Activated CD4-positive, alpha-beta memory T cell treated with anti-CD3 and anti-CD28 coated beads, Interleukin-2, amount 10 ng/mL, durations not matched to agents 7 days and 5 days (primary cell): ENCODE data around the gene RRP1. TPM values are rescaled to one million over a fixed set of nuclear protein-coding genes. Genes with fewer than 3 reads are reported as not detected.

ENCODE experiments used
- CTCF ChIA-PET: fragments of 350-600 bp; sonication (Branson Sonifier 250); formaldehyde crosslinking; loops from one replicate; lab custom pipeline; 2021; ENCODE audit warnings: antibody characterized with exemption, inconsistent platforms; lab: Charles Lee
- POLR2A ChIA-PET: fragments of 350-600 bp; sonication (Branson Sonifier 250); formaldehyde crosslinking; loops from one replicate; lab custom pipeline; 2021; ENCODE audit warnings: antibody characterized with exemption; lab: Charles Lee
- DNase-seq: peaks from one replicate; pipeline ENCODE4 v3.0.0-alpha.2; 2020
- H3K27ac Mint-ChIP-seq: one replicate; pipeline ENCODE4 v1.8.0; 2021; ENCODE audit warnings: mild to moderate bottlenecking, mixed read lengths
- H3K27me3 Mint-ChIP-seq: one replicate; pipeline ENCODE4 v1.8.0; 2021; ENCODE audit warnings: mixed read lengths
- H3K36me3 Mint-ChIP-seq: one replicate; pipeline ENCODE4 v1.8.0; 2021; ENCODE audit warnings: low read depth, mixed read lengths
- H3K4me1 Mint-ChIP-seq: one replicate; pipeline ENCODE4 v1.8.0; 2021; ENCODE audit warnings: mixed read lengths
- H3K4me3 Mint-ChIP-seq: one replicate; pipeline ENCODE4 v1.8.0; 2021; ENCODE audit warnings: mild to moderate bottlenecking, mixed read lengths
- H3K9me3 Mint-ChIP-seq: one replicate; pipeline ENCODE4 v1.8.0; 2021; ENCODE audit warnings: mixed read lengths
- total RNA-seq, 2 experiments: library from RNA; stranded (reverse); gene quantifications; one replicate each; pipeline ENCODE4 v1.2.3, GENCODE V29; 2021

Gene RRP1
- total RNA-seq, 2 experiments from 2014 or later: 22.4 to 22.6 TPM

- Mint-ChIP-seq H3K4me1 (peaks cover 37% of the 10 kb centered on the region), H3K27me3 (no peaks in the 10 kb centered on the region), H3K4me3 (no peak overlapping the region), H3K9me3 (no peaks in the 10 kb centered on the region), H3K36me3 (peaks cover 4% of the 10 kb centered on the region), H3K27ac (no peak overlapping the region)
- no peak for DNase-seq
- POLR2A ChIA-PET: no interaction called here
- CTCF ChIA-PET: no interaction called here
These were observed 3.0 kb upstream of the RRP1 start for GRCh38 chr21:43786300-43786806.

DNA sequence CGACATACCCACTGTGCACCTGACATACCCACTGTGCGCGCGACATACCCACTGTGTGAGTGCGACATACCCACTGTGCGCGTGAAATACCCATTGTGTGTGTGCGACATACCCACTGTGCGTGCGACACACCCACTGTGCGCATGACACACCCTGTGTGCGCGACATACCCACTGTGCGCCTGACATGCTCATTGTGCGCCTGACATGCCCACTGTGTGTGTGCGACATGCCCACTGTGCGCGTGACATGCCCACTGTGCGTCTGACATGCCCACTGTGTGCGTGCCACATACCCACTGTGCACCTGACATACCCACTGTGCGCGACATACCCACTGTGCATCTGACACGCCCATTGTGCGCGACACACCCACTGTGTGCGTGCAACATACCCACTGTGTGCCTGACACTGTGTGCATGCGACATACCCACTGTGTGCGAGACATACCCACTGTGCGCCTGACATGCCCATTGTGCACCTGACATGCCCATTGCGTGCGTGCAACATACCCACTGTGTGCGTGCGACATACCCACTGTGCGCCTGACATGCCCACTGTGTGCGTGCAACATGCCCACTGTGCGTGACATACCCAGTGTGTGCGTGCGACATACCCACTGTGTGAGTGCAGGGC is 2.5 kb upstream of the RRP1 start:
- no peak overlapping the region for H3K27ac Mint-ChIP-seq
- no peaks in the 10 kb centered on the region for H3K9me3 Mint-ChIP-seq
- no peak overlapping the region for H3K4me3 Mint-ChIP-seq
- DNase-seq: no peak
- no peaks in the 10 kb centered on the region for H3K27me3 Mint-ChIP-seq
- peaks cover 37% of the 10 kb centered on the region for H3K4me1 Mint-ChIP-seq
- ChIA-PET CTCF (no interaction called here), POLR2A (no interaction called here)
- H3K36me3 Mint-ChIP-seq: peaks cover 7% of the 10 kb centered on the region

DNA sequence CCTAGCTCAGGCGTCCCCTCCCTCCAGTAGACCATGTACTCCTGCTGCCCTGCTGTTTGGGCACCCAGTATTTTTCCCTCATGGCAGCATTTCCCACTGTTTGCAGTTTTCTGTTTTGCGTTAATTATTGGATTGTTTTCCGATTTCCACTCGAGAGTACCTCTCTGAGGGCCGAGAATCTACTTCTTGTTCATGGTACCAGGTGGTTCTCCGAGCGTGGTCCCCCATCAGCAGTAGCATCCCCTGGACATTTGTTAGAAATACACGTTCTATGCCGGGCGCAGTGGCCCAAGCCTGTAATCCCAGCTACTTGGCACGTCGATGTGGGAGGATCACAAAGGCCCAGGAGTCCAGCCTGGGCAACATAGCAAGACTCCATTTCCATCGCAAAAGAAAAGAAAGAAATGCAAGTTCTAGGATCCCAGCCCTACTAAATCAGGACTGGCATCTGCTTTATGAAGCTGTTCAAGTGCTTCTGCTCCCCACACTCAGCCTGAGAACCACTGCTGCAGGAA is 690 bp downstream of the RRP1 start:
- Mint-ChIP-seq H3K4me1 (peaks cover 24% of the 10 kb centered on the region), H3K27ac (peak overlapping the region; percentile 67), H3K27me3 (no peaks in the 10 kb centered on the region), H3K9me3 (no peaks in the 10 kb centered on the region), H3K4me3 (peak overlapping the region; percentile 91), H3K36me3 (peaks cover 29% of the 10 kb centered on the region)
- no peak for DNase-seq
- ChIA-PET CTCF (interaction anchor here (1.1 to 2.4 kb wide), 6 partner anchors 10 to 188 kb away, joined by 3 to 9 read pairs (median 6); no protein-coding TSS in a partner anchor), POLR2A (interaction anchor here (0.6 to 2.7 kb wide), 15 partner anchors 9 to 222 kb away, joined by 3 to 24 read pairs (median 4); partner anchors contain the start of genes HSF2BP, RRP1B and TRAPPC10)

GRCh38 chr21:43792406-43792805 is 3.0 kb downstream of the RRP1 start:
- ChIA-PET POLR2A (no interaction called here), CTCF (interaction anchor here (0.8 to 1.0 kb wide), 2 partner anchors 13 to 17 kb away, joined by 3 read pairs; no protein-coding TSS in a partner anchor)
- Mint-ChIP-seq H3K36me3 (peaks cover 48% of the 10 kb centered on the region), H3K27me3 (no peaks in the 10 kb centered on the region), H3K27ac (no peak overlapping the region), H3K4me1 (peaks cover 24% of the 10 kb centered on the region), H3K9me3 (no peaks in the 10 kb centered on the region), H3K4me3 (no peak overlapping the region)
- no peak for DNase-seq

GRCh38 chr21:43793243-43793642 is 3.9 kb downstream of the RRP1 start:
- Mint-ChIP-seq H3K4me3 (no peak overlapping the region), H3K4me1 (peaks cover 24% of the 10 kb centered on the region), H3K9me3 (no peaks in the 10 kb centered on the region), H3K27ac (no peak overlapping the region), H3K27me3 (no peaks in the 10 kb centered on the region), H3K36me3 (peaks cover 51% of the 10 kb centered on the region)
- POLR2A ChIA-PET: no interaction called here
- CTCF ChIA-PET: interaction anchor here (1.0 kb wide), 1 partner anchor 16 kb away, joined by 3 read pairs; no protein-coding TSS in a partner anchor
- DNase-seq: no peak

DNA sequence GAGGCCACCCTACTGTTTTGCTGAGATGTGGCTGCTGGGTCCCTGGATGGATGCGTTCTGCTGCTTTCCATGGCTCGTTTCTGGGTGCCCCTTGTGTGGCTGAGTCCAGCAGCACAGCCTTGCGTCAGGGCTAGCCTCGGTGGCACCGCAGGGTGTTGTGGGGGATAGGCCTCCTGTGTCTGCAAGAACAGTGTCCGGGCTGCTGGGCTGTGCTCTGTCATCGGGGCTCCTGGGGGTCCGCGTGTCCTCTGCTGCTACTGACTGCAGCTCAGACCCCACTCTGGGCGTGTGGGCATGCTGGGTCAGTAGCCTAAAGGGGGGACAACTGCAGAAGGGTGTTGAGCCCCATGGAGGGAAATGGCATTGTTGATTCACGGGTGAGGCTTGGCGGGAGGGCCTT is 4.9 kb downstream of the RRP1 start:
- Mint-ChIP-seq H3K27ac (no peak overlapping the region), H3K36me3 (peaks cover 58% of the 10 kb centered on the region), H3K27me3 (no peaks in the 10 kb centered on the region), H3K9me3 (no peaks in the 10 kb centered on the region), H3K4me3 (no peak overlapping the region), H3K4me1 (peaks cover 23% of the 10 kb centered on the region)
- DNase-seq: no peak
- POLR2A ChIA-PET: no interaction called here
- CTCF ChIA-PET: no interaction called here

DNA sequence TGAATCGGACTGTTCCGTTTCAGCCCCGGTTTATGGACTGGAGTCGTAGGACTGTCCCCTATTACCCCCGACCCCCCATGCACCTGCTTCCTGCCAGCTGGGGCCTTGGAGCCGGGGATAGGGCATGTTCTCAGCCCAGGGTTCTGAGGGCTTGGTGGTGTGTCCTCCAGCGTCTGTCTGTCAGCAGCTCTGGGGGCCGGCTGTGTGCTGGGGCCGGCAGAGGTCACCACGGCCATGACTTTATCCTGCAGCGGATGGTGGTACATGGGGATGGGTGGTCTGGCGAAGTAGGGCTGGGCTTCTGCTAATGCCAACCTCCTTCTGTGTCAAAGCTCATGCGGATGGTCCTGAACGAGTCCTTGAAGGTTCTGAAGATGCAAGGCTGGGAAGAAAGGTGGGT is 5.5 kb downstream of the RRP1 start:
- no peak overlapping the region for H3K4me3 Mint-ChIP-seq
- CTCF ChIA-PET: no interaction called here
- H3K36me3 Mint-ChIP-seq: peaks cover 58% of the 10 kb centered on the region
- DNase-seq: no peak
- no peak overlapping the region for H3K27ac Mint-ChIP-seq
- POLR2A ChIA-PET: interaction anchor here (0.6 kb wide), 1 partner anchor 41 kb away, joined by 3 read pairs; no protein-coding TSS in a partner anchor
- peaks cover 22% of the 10 kb centered on the region for H3K4me1 Mint-ChIP-seq
- H3K9me3 Mint-ChIP-seq: no peaks in the 10 kb centered on the region
- no peaks in the 10 kb centered on the region for H3K27me3 Mint-ChIP-seq

DNA sequence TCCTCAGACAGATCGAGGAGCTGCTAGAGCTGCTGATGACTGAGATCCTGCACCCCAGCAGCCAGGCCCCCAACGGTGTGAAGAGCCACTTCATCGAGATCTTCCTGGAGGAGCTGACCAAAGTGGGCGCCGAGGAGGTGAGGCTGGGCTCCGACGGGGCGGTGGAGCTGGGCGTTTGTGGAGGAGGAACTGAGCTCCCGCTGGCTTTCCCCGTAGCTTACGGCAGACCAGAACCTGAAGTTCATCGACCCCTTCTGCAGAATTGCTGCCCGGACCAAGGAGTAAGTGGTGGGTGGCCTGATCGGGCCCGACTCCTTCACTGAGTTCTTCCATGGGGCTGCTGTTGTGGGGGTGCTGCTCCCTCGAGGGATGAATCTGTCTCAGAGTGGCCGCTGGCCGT is 8.0 kb downstream of the RRP1 start:
- ChIA-PET CTCF (no interaction called here), POLR2A (no interaction called here)
- H3K4me3 Mint-ChIP-seq: no peak overlapping the region
- peaks cover 67% of the 10 kb centered on the region for H3K36me3 Mint-ChIP-seq
- H3K27me3 Mint-ChIP-seq: no peaks in the 10 kb centered on the region
- H3K9me3 Mint-ChIP-seq: no peaks in the 10 kb centered on the region
- H3K4me1 Mint-ChIP-seq: peaks cover 2% of the 10 kb centered on the region
- H3K27ac Mint-ChIP-seq: no peak overlapping the region
- no peak for DNase-seq

DNA sequence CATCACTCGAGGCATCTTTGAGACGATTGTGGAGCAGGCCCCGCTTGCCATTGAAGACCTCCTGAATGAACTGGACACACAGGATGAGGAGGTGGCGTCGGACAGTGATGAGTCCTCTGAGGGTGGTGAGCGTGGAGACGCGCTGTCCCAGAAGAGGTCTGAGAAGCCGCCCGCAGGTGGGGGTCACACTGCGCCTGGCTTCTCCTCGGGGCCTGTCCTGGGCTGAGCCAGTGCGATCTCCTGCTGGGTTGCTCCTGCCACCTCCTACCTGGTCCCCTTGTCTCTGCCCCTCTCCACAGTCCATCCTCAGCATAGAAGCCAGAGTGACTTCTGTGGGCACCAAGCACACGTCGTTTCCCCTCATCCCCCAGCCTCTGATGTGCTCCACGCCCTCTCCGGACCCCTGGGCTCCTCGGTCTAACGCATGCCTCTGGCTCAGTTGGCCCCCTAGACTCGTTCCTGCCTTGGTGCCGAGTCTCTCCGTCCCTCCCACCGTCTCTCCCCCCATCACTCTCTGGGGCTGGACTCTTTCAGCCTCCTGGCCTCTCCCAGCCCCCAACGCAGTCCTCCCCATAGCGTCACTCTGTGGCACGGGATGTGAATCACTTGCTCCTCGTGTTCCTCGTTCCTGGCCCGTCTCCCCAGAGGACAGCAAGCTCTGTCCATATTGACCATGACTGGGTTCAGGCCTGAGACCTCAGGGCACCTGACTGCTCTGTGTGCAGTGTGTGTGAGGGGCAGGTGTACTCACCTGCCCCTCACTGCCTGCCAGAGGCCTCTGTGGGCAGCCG is 8.7 kb downstream of the RRP1 start:
- POLR2A ChIA-PET: interaction anchor here (0.7 kb wide), 1 partner anchor 8 kb away, joined by 3 read pairs; the partner anchor contains the start of gene RRP1
- no peaks in the 10 kb centered on the region for H3K27me3 Mint-ChIP-seq
- CTCF ChIA-PET: no interaction called here
- peaks cover 62% of the 10 kb centered on the region for H3K36me3 Mint-ChIP-seq
- H3K27ac Mint-ChIP-seq: no peak overlapping the region
- no peak for DNase-seq
- no peak overlapping the region for H3K4me3 Mint-ChIP-seq
- H3K4me1 Mint-ChIP-seq: no peaks in the 10 kb centered on the region
- H3K9me3 Mint-ChIP-seq: no peaks in the 10 kb centered on the region

DNA sequence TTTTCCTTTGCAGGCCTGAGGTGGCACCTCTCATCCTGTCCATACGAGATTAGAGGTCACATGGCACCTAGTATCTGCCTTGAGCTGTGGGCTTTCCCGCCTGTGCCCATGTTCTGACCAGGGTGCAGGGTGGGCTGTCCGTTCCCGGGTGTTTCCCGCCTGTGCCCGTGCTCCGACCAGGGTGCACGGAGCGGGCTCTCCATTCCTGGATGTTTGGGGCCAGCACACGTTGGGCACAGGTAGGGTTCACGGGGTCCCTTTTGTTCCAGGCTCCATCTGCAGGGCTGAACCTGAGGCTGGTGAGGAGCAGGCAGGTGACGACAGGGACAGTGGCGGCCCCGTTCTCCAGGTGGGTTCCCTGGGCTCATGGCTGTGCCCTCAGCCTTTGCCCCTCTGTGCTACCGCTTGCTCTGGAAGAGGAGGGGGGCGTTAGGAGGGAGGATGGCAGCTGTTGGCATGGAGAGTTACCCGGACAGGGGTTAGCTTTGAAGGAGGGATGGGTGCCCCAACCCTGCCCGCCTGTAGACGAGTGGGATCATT is 10.0 kb downstream of the RRP1 start:
- ChIA-PET POLR2A (no interaction called here), CTCF (interaction anchor here (1.8 kb wide), 1 partner anchor 9 kb away, joined by 7 read pairs; no protein-coding TSS in a partner anchor)
- Mint-ChIP-seq H3K27ac (no peak overlapping the region), H3K9me3 (no peaks in the 10 kb centered on the region), H3K36me3 (peaks cover 56% of the 10 kb centered on the region), H3K27me3 (no peaks in the 10 kb centered on the region), H3K4me1 (no peaks in the 10 kb centered on the region), H3K4me3 (no peak overlapping the region)
- DNase-seq: no peak

DNA sequence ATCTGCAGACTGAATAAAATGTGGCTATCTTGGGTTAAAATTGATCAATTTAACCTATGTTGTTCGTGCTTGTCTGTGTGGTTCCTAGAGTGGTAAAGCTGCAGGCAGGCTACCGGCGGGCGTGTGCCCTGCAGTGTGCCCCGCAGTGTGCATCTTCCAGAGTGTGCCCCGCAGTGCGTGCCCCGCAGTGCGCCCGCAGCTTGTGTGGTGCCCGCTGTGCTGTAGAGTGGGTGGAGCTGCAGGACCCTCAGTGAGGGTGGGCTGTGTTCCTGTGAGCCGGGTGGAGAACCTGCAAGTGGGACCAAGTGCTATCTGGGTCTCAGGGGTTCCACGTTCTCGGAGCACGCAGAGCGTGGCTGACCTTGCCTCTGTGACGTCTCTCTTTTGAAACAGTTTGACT is 10.7 kb downstream of the RRP1 start:
- DNase-seq: no peak
- H3K9me3 Mint-ChIP-seq: no peaks in the 10 kb centered on the region
- ChIA-PET CTCF (interaction anchor here (1.8 kb wide), 1 partner anchor 10 kb away, joined by 7 read pairs; no protein-coding TSS in a partner anchor), POLR2A (no interaction called here)
- H3K27me3 Mint-ChIP-seq: no peaks in the 10 kb centered on the region
- H3K27ac Mint-ChIP-seq: no peak overlapping the region
- H3K36me3 Mint-ChIP-seq: peaks cover 52% of the 10 kb centered on the region
- H3K4me1 Mint-ChIP-seq: no peaks in the 10 kb centered on the region
- no peak overlapping the region for H3K4me3 Mint-ChIP-seq

DNA sequence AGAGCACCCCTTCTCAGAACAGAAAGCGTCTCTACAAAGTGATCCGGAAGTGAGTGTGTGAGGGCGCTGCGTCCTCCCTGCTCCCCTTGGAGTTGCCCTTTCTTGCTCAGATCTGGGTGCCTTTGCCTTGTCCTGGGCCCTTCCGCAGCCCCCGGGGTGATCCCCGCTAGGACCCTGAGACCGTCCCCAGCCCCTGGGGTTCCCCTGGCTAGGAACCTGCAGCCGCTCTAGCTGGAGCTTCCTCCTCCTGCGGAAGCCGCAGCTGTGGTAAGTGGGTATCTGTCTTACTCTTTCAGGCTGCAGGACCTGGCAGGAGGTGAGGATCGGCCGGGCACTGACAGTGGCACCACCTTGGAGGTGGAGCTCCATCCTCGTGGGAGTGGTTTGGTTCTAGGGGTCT is 11.2 kb downstream of the RRP1 start:
- H3K36me3 Mint-ChIP-seq: peaks cover 47% of the 10 kb centered on the region
- no peaks in the 10 kb centered on the region for H3K4me1 Mint-ChIP-seq
- no peak for DNase-seq
- H3K27me3 Mint-ChIP-seq: no peaks in the 10 kb centered on the region
- no peaks in the 10 kb centered on the region for H3K9me3 Mint-ChIP-seq
- ChIA-PET CTCF (interaction anchor here (1.8 kb wide), 1 partner anchor 10 kb away, joined by 7 read pairs; no protein-coding TSS in a partner anchor), POLR2A (interaction anchor here (1.5 kb wide), 1 partner anchor 11 kb away, joined by 7 read pairs; the partner anchor contains the start of gene RRP1)
- H3K4me3 Mint-ChIP-seq: no peak overlapping the region
- no peak overlapping the region for H3K27ac Mint-ChIP-seq
